ENCODE results near the gene ANAPC15.

- TF ChIP-seq CTCF (IDR thresholded peaks at IDR 0.05) (no peak), POLR2A (IDR thresholded peaks at IDR 0.05) (no peak)
Observed at GRCh38 chr11:72088076-72088808, 24.3 kb downstream of the ANAPC15 start.
